Neural cell (in vitro differentiated cells): ENCODE data around the gene CIDEA.

Source experiments
- CTCF ChIP-seq: fragments of 450-650 bp; IDR thresholded peaks from 2 replicates; pipeline ENCODE4 v1.5.1; 2014; ENCODE audit warnings: antibody characterized with exemption, mild to moderate bottlenecking, moderate library complexity; ENCODE audit not compliant: poor library complexity, severe bottlenecking
- EP300 ChIP-seq: fragments of 450-650 bp; conservative IDR thresholded peaks from 2 replicates; pipeline ENCODE4 v1.6.1; 2014; ENCODE audit warnings: antibody characterized with exemption, mild to moderate bottlenecking, moderate library complexity; ENCODE audit not compliant: poor library complexity, severe bottlenecking
- POLR2AphosphoS5 ChIP-seq: IDR thresholded peaks from 2 replicates; pipeline ENCODE4 v1.6.1; 2012
- TAF1 ChIP-seq: IDR thresholded peaks from 2 replicates; pipeline ENCODE4 v1.6.1; 2012; ENCODE audit warnings: low read depth

- TF ChIP-seq CTCF = peak; percentile 49
- no peak for TF ChIP-seq POLR2AphosphoS5
- no peak for TF ChIP-seq EP300
- TF ChIP-seq TAF1 = no peak
Observed at GRCh38 chr18:12236934-12237832, 17.0 kb upstream of the CIDEA start.
